GM12873 (cell line): Measurements from ENCODE around the gene CEP85L.
A peak's percentile ranks its signal among the peaks of the same experiment; 100 is the strongest.

Experiments
- CTCF ChIP-seq: IDR thresholded peaks from 2 replicates; pipeline ENCODE4 v1.5.1; 2012; ENCODE audit warnings: low read depth, mild to moderate bottlenecking, moderate library complexity, low read length, control low read depth; ENCODE audit not compliant: insufficient read depth; ENCODE audit errors: missing control alignments

CEP85L gene

GRCh38 chr6:118651282-118652050 is at the start of gene CEP85L:
CEP85L (minus strand) TSS chr6:118651591; CDS start chr6:118651269, 322 bp downstream.
- peak; percentile 0 for TF ChIP-seq CTCF

DNA sequence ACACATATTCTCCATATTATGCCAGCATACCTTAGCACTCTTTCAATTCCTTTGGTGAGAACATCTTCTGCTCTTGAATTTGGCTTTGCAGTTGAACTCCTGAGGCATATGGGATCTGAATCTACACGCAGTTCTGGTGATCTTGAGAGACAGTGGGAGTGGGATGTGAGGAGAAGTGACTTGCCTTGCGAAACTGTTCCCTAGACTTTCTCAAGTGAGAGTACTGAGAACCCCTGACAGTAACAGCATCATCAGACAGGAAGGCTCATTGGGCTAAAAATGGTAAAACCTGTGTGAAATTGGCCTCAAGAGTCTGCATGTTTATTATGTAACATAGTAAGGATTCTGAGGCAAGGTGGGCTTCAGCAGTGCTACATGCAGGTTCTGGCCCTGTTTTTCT is 49.1 kb upstream of the CEP85L start:
- TF ChIP-seq CTCF = no peak

DNA sequence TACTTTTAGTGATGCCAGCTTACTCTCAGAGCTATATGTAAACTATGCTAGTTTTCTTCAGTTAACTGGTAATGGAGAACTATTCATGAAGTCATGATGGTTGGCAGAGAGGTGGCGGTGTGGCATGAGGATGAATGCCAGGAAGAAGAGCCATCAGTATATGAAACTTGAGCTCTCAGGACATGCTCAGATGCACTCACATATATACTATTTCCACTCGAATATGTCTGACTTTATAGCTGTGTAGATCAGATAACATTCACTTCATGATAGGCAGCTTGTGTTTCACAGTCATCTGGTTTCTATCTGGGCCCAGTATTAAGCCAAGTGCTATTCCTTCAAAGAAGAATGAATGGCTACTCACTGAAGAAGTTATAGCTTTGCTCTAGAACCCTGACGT is 46.2 kb upstream of the CEP85L start:
- TF ChIP-seq CTCF = no peak

DNA sequence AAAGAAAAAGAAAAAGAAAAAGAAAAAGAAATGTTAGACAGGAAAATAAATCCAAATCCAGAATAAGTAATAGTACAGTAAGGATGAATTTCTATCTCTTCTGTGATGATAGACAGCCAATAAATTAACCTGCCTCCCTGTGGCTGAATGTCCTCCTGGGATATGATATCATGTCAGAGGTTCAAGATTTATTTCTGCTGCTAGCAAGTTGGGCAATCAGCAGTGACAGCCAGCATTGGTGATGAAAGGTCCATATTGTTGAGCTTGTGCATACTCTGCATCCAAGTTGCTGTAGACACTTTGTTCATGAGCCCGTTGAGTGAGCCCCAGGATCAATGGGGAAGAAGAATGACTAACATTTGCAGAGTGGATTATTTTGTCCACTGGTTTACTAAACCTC is 44.9 kb upstream of the CEP85L start:
- no peak for TF ChIP-seq CTCF

- no peak for TF ChIP-seq CTCF
These were observed 42.2 kb upstream of the CEP85L start for GRCh38 chr6:118693562-118693961.

- TF ChIP-seq CTCF = no peak
These were observed 34.5 kb upstream of the CEP85L start for GRCh38 chr6:118685823-118686449.
